Measurements from ENCODE around the gene AHNAK. TPM values are rescaled to one million over a fixed set of nuclear protein-coding genes. Genes with fewer than 3 reads are reported as not detected.

AHNAK gene
- total RNA-seq, 2 experiments from 2014 or later, result 0.21 to 0.28 TPM

DNA sequence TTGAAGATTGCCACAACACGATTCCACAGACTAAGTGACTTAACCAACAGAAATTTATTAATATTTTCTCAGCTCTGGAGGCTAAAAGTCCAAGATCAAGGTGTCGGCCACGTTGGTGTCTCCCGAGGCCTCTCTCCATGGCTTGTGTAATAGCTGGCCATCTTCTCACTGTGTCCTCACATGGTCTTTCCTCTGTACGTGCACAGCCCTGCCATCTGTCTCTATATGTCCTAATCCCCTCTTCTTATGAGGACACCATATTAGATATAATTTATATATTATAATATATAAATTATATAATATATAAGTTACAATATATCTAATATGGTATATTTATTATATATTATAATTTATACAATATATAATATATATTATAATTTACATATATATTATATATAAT lies 152.9 kb downstream of the AHNAK start:
- no peaks in the 10 kb centered on the region for H3K4me1 ChIP-seq (ENCODE audit: insufficient read depth, low read length, poor library complexity, severe bottlenecking)
- no peak overlapping the region for H3K4me2 ChIP-seq (ENCODE audit: low read length)
- H4K20me1 ChIP-seq (ENCODE audit: insufficient read depth, low read length), result no peaks in the 10 kb centered on the region
- TF ChIP-seq, protein P1, sequence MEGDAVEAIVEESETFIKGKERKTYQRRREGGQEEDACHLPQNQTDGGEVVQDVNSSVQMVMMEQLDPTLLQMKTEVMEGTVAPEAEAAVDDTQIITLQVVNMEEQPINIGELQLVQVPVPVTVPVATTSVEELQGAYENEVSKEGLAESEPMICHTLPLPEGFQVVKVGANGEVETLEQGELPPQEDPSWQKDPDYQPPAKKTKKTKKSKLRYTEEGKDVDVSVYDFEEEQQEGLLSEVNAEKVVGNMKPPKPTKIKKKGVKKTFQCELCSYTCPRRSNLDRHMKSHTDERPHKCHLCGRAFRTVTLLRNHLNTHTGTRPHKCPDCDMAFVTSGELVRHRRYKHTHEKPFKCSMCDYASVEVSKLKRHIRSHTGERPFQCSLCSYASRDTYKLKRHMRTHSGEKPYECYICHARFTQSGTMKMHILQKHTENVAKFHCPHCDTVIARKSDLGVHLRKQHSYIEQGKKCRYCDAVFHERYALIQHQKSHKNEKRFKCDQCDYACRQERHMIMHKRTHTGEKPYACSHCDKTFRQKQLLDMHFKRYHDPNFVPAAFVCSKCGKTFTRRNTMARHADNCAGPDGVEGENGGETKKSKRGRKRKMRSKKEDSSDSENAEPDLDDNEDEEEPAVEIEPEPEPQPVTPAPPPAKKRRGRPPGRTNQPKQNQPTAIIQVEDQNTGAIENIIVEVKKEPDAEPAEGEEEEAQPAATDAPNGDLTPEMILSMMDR (conservative IDR thresholded peaks at IDR 0.05; ENCODE audit: low read length), result no peak
- no peak for TF ChIP-seq EZH2phosphoT487 (IDR thresholded peaks at IDR 0.05; ENCODE audit: borderline replicate concordance, low read depth, low read length)
- ChIA-PET CTCF (ENCODE audit: unreplicated experiment) (no interaction called here), POLR2A (no interaction called here)
- H3K9me3 ChIP-seq (ENCODE audit: low read length), result no peaks in the 10 kb centered on the region
- no peaks in the 10 kb centered on the region for H3K79me2 ChIP-seq (ENCODE audit: insufficient read depth, low read depth, low read length)
- H3K27ac ChIP-seq (ENCODE audit: low read depth, low read length, poor library complexity, severe bottlenecking), result no peak overlapping the region
- no peaks in the 10 kb centered on the region for H3K9me2 ChIP-seq (ENCODE audit: insufficient read depth, low read length)
- intact Hi-C loops (cut with micrococcal nuclease; ENCODE audit: unreplicated experiment), result no loop called here
- no peak for DNase-seq (ENCODE audit: low spot score)
- no peaks in the 10 kb centered on the region for H3K36me3 ChIP-seq (ENCODE audit: insufficient read depth, low read length)
- no peak overlapping the region for H2AFZ ChIP-seq (ENCODE audit: low read length)
- BruUV-seq (replicated peaks), result no TSS peak
- no peak overlapping the region for H3K4me3 ChIP-seq (ENCODE audit: low read depth, low read length, poor library complexity, severe bottlenecking)

GRCh38 chr11:62393061-62393611 lies 153.5 kb downstream of the AHNAK start:
- intact Hi-C loops (cut with micrococcal nuclease; ENCODE audit: unreplicated experiment), result no loop called here
- peak; percentile 55 for DNase-seq (ENCODE audit: low spot score)
- Histone ChIP-seq H4K20me1 (ENCODE audit: insufficient read depth, low read length) (no peaks in the 10 kb centered on the region), H3K4me3 (ENCODE audit: low read depth, low read length, poor library complexity, severe bottlenecking) (no peak overlapping the region), H3K79me2 (ENCODE audit: insufficient read depth, low read depth, low read length) (no peaks in the 10 kb centered on the region), H3K9me2 (ENCODE audit: insufficient read depth, low read length) (no peaks in the 10 kb centered on the region), H2AFZ (ENCODE audit: low read length) (no peak overlapping the region), H3K4me1 (ENCODE audit: insufficient read depth, low read length, poor library complexity, severe bottlenecking) (no peaks in the 10 kb centered on the region), H3K4me2 (ENCODE audit: low read length) (no peak overlapping the region), H3K27ac (ENCODE audit: low read depth, low read length, poor library complexity, severe bottlenecking) (no peak overlapping the region), H3K9me3 (ENCODE audit: low read length) (no peaks in the 10 kb centered on the region), H3K36me3 (ENCODE audit: insufficient read depth, low read length) (no peaks in the 10 kb centered on the region)
- no peak for TF ChIP-seq EZH2phosphoT487 (IDR thresholded peaks at IDR 0.05; ENCODE audit: borderline replicate concordance, low read depth, low read length)
- TF ChIP-seq, protein P1 (conservative IDR thresholded peaks at IDR 0.05; ENCODE audit: low read length), result peak; percentile 75
- no TSS peak for BruUV-seq (replicated peaks)
- CTCF ChIA-PET (ENCODE audit: unreplicated experiment), result no interaction called here
- POLR2A ChIA-PET, result no interaction called here

DNA sequence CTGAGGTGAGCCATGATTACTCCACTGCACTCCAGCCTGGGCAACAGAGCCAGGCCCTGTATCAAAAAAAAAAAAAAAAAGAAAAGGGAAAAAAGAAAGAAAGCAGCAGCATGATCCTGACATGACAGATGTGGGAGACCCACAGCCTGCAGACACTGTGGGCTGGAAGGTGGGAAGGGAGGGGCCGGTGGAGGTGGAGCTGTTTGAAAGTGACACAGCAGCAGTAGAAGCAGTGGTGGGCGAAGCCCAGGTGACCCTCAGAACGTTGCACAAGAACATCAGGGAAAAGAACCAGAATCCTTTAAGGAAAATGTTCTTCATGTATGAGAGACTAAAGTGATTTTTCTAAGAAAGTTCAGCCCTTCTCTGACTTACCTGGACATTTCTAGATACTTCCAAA lies 154.1 kb downstream of the AHNAK start:
- TF ChIP-seq EZH2phosphoT487 (IDR thresholded peaks at IDR 0.05; ENCODE audit: borderline replicate concordance, low read depth, low read length), result no peak
- TF ChIP-seq, protein P1 (conservative IDR thresholded peaks at IDR 0.05; ENCODE audit: low read length), result no peak
- Histone ChIP-seq H3K79me2 (ENCODE audit: insufficient read depth, low read depth, low read length) (no peaks in the 10 kb centered on the region), H3K9me3 (ENCODE audit: low read length) (no peaks in the 10 kb centered on the region), H3K27ac (ENCODE audit: low read depth, low read length, poor library complexity, severe bottlenecking) (no peak overlapping the region), H2AFZ (ENCODE audit: low read length) (no peak overlapping the region), H3K4me3 (ENCODE audit: low read depth, low read length, poor library complexity, severe bottlenecking) (no peak overlapping the region), H3K4me1 (ENCODE audit: insufficient read depth, low read length, poor library complexity, severe bottlenecking) (no peaks in the 10 kb centered on the region), H4K20me1 (ENCODE audit: insufficient read depth, low read length) (no peaks in the 10 kb centered on the region), H3K36me3 (ENCODE audit: insufficient read depth, low read length) (no peaks in the 10 kb centered on the region), H3K9me2 (ENCODE audit: insufficient read depth, low read length) (no peaks in the 10 kb centered on the region), H3K4me2 (ENCODE audit: low read length) (no peak overlapping the region)
- POLR2A ChIA-PET, result no interaction called here
- CTCF ChIA-PET (ENCODE audit: unreplicated experiment), result no interaction called here
- no TSS peak for BruUV-seq (replicated peaks)
- intact Hi-C loops (cut with micrococcal nuclease; ENCODE audit: unreplicated experiment), result no loop called here
- DNase-seq (ENCODE audit: low spot score), result no peak

Data from OCI-LY7 (cell line).